Aorta (tissue), 5 donors: ENCODE measurements around the gene PER2. TPM values are rescaled to one million over a fixed set of nuclear protein-coding genes. Genes with fewer than 3 reads are reported as not detected.
A peak's percentile ranks its signal among the peaks of the same experiment; 100 is the strongest.

Experiments used
- ATAC-seq: fragments of 200-7000 bp; cut with Tn5 transposase; one replicate; pipeline ENCODE4 v1.9.1; 2022; ENCODE audit warnings: moderate library complexity; ENCODE audit not compliant: low FRiP score
- DNase-seq, 2 donors: peaks; one replicate each; pipeline ENCODE4 v3.0.0-alpha.2; 2020
- H3K27ac ChIP-seq, 2 donors: one replicate each; pipeline ENCODE4 v1.5.1; 2013; ENCODE audit warnings: low read length in 2 of 2, mild to moderate bottlenecking in 2 of 2, moderate library complexity in 2 of 2, control low read depth in 1 of 2, inconsistent platforms in 1 of 2, low read depth in 1 of 2
- H3K27me3 ChIP-seq, 2 donors: one replicate each; pipeline ENCODE4 v1.6.1; 2013; ENCODE audit warnings: control low read depth in 1 of 2, low read length in 1 of 2, mild to moderate bottlenecking in 1 of 2, moderate library complexity in 1 of 2; ENCODE audit not compliant: insufficient read depth in 2 of 2, control insufficient read depth in 1 of 2
- H3K36me3 ChIP-seq, 2 donors: one replicate each; pipeline ENCODE4 v1.6.1; 2013; ENCODE audit warnings: control low read depth in 1 of 2, low read length in 1 of 2, mild to moderate bottlenecking in 1 of 2; ENCODE audit not compliant: insufficient read depth in 2 of 2, control insufficient read depth in 1 of 2
- H3K4me1 ChIP-seq, 2 donors: one replicate each; pipeline ENCODE4 v1.6.1; 2013; ENCODE audit warnings: low read length in 2 of 2, control low read depth in 1 of 2, mild to moderate bottlenecking in 1 of 2, moderate library complexity in 1 of 2; ENCODE audit not compliant: insufficient read depth in 2 of 2, control insufficient read depth in 1 of 2
- H3K4me3 ChIP-seq, 2 donors: one replicate each; pipeline ENCODE4 v1.5.1; 2013; ENCODE audit warnings: low read length in 2 of 2, control low read depth in 1 of 2, mild to moderate bottlenecking in 1 of 2
- H3K9me3 ChIP-seq: one replicate; pipeline ENCODE4 v1.6.1; 2013; ENCODE audit warnings: mild to moderate bottlenecking, low read length; ENCODE audit not compliant: control insufficient read depth
- WGBS, 2 donors: extraction: QIAGEN DNeasy Blood & Tissue Kit; methylation state at CpG; one replicate each; pipeline ENCODE4 v1.1.7; 2013; 5-methylcytosine and 5-hydroxymethylcytosine counted together
- intact Hi-C, 2 donors: fragments of 100-400 bp; cut with DNase I; formaldehyde crosslinking; loops; one replicate each; pipeline versions ENCODE4 v1.14.2 to v1.15.0; 2022
- polyA plus RNA-seq, 2 donors: library from polyadenylated mRNA; stranded (reverse); fragments of 200-250 nt; gene quantifications; one replicate each; pipeline ENCODE4 v1.2.3, GENCODE V29; 2013
- total RNA-seq, 2 donors: library from RNA; stranded (reverse); fragmentation: NEBNext Ultra II Directional; extraction: Animal tissue kit (Norgen Biotek cat#: 25700); gene quantifications; one replicate each; pipeline ENCODE4 v1.2.1, GENCODE V29; 2021
- donor health status: healthy with polysubstance abuse.
- donor health status: Bipolar disorder and iron deficiency.
- donor health status: DM: no; HTN: no; CAD: no.
- donor health status: DM: no; HTN: no; CAD: no.
- donor health status: DM: yes; HTN: yes; CAD: no.

PER2 gene
- total and polyA plus RNA-seq, 4 donors, result 2.0 to 25.1 (median 14.1) TPM

DNA sequence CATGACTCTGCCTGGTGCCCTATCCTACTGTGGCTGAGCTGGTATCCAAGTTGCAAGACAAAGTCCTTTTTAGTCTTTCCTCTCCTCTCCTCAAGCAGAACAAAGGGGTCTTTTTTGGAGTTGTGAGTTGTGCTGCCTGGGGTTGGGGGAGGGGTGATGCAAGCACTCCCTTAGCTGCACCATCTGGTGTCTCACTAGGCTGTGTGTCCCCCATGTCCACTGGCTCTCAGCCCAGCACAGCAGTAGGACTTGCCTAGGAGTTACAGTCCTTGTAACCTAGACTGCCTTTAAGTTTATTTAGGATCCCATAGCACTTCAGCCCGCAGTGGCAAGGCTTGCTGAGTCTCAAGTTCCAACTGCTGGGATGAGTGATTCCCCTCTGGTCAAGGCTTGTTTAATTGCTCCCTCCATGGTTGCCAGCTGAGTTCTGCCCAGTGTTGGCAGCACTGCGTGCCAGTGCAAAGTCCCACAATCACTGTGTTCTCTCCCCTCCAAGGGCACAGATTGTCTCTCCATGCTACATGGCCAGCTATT is 71.7 kb downstream of the PER2 start:
- Histone ChIP-seq H3K27ac (no peak overlapping the region), H3K4me3 (no peak overlapping the region), H3K9me3 (no peaks in the 10 kb centered on the region), H3K4me1 (no peaks in the 10 kb centered on the region), H3K36me3 (no peaks in the 10 kb centered on the region), H3K27me3 (no peaks in the 10 kb centered on the region)
- no peak for DNase-seq
- intact Hi-C loops, result no loop called here
- no peak for ATAC-seq
- WGBS, 2 donors, result 69 to 72% methylated on average over 2 of the region's 2 CpGs

DNA sequence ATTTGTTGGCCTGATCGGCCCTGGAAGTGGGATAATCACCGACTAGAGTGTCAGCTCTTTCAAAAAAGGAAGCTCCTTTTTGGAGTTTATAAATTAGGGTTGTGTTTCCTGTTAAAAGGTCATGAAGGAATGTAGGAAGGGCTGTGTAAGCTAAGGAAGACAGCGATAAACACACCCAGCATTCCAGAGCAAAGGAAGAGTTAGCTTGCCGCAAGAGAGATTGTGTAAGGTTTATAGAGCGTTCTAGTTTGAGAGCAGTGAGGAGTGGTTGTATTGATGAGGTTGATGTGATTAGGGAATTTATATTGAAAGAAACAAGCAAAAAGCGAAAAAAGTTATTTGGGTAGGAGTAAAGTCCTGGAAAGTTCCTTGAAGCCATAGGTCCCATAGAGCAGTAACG is 81.4 kb downstream of the PER2 start:
- Histone ChIP-seq H3K9me3 (no peaks in the 10 kb centered on the region), H3K27ac (no peak overlapping the region), H3K4me1 (peaks cover 0 to 3% of the 10 kb centered on the region in 2 donors), H3K4me3 (no peak overlapping the region), H3K27me3 (no peaks in the 10 kb centered on the region), H3K36me3 (no peaks in the 10 kb centered on the region)
- WGBS, 2 donors, result 87 to 93% methylated on average over 7 of the region's 7 CpGs
- ATAC-seq (no peak), DNase-seq (no peak)
- intact Hi-C loops, result no loop called here

DNA sequence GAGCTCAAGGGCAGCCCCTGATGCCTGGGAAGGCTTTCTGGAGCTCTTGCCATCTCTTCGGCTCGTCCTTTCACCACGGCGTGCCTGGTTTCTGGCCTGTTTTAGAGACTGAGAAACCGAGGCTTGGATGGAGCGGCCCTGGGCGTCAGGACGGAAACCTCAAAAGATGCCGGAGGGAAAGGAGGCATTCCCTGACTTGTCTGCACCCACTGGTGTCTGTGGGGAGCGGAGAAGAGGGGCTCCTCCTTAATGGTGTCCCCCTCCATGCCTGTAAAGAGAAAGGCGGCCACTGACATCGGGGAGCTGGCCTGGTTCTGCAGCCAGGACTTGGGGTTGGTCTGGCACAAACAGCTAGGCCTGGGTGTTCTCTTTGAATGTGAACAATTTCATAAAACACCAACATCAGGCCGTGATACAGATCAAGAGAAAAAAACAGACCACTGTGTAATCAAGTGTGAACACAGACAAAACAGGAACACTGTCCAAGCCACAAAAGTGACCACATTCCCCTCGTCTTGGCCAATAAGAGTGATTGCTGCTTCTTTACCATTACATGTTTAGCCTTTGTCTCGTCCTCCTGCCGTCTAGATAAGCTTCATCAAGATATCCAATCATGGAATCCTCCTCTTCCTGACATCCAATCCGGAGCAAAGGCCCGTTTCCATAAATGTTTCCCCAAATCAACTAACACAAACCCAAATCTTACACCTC is 84.3 kb downstream of the PER2 start:
- intact Hi-C loops, result loop anchor here in 1 of 2 donors (1.0 kb wide), 1 partner anchor 35 kb away; no protein-coding TSS in a partner anchor
- peak overlapping the region in 1 of 2 donors; percentile 27 for H3K4me3 ChIP-seq
- H3K27ac ChIP-seq, result peak overlapping the region in 1 of 2 donors; percentile 55
- peak; percentile 27 for ATAC-seq
- no peaks in the 10 kb centered on the region for H3K9me3 ChIP-seq
- 58% methylated on average over 18 of the region's 18 CpGs for WGBS, 2 donors
- no peaks in the 10 kb centered on the region for H3K36me3 ChIP-seq
- H3K4me1 ChIP-seq, result peaks cover 0 to 5% of the 10 kb centered on the region in 2 donors
- no peak for DNase-seq
- H3K27me3 ChIP-seq, result no peaks in the 10 kb centered on the region

DNA sequence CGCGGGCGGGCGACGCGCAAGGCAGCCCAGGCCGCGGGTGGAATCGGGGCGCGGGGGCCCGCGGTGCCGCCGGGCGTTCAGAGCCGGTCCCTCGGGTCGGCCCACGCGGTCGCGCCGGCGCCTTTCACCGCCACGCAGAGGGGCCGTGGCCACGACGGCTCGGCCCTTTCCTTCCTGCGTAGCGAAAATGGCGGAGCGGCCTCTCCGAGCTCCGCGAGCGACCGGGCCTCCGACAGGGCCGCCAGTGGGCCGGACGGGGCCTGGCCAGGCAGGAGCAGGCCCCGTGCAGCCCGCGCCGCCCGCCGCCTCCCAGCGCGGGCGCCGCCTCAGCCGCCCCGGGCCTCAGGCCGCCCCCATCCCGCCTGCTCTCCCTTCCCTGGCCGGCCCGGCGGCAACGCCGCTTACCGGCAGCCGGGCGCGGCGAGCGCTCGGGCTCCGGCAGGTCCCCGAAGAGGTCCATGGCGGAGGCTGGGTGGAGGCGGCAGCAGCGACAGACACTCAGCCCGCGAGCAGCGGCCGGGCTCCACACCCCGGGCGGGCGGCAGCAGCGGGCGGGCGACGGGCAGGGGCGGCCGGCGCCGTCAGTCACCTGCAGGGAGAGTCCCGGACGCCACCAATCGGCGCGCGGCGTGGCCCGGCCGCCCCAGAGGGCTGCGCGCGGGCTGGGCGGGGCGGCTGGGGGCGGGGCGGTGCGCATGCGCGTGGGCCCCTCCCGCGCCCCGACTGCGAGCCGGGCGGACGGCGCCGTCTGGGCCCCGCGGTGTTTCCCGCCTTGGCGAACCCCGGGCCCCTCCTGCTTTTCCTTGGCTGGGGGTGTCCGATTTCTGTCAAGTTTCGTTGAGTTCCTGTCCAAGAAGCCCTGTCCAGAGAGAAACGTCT is 85.1 kb downstream of the PER2 start, which contains the start of gene ILKAP:
TSS of gene ILKAP (minus strand) at position 602 of the 879 bp plus-strand sequence. CDS start at position 460, 142 bp downstream.
- Histone ChIP-seq H3K4me3 (peak within 1 kb of the TSS; percentile 98 to 99), H3K4me1 (peaks cover 0 to 5% of the 10 kb centered on the region in 2 donors), H3K27ac (peak within 1 kb of the TSS; percentile 94 to 99), H3K9me3 (no peaks in the 10 kb centered on the region), H3K27me3 (no peaks in the 10 kb centered on the region), H3K36me3 (no peaks in the 10 kb centered on the region)
- ATAC-seq (peak; percentile 97), DNase-seq (peak; percentile 93 to 96)
- intact Hi-C loops, result loop anchor here in 1 of 2 donors (1.0 kb wide), 1 partner anchor 34 kb away; no protein-coding TSS in a partner anchor
- WGBS, 2 donors, result 0% methylated on average over 55 to 126 of the region's 126 CpGs

DNA sequence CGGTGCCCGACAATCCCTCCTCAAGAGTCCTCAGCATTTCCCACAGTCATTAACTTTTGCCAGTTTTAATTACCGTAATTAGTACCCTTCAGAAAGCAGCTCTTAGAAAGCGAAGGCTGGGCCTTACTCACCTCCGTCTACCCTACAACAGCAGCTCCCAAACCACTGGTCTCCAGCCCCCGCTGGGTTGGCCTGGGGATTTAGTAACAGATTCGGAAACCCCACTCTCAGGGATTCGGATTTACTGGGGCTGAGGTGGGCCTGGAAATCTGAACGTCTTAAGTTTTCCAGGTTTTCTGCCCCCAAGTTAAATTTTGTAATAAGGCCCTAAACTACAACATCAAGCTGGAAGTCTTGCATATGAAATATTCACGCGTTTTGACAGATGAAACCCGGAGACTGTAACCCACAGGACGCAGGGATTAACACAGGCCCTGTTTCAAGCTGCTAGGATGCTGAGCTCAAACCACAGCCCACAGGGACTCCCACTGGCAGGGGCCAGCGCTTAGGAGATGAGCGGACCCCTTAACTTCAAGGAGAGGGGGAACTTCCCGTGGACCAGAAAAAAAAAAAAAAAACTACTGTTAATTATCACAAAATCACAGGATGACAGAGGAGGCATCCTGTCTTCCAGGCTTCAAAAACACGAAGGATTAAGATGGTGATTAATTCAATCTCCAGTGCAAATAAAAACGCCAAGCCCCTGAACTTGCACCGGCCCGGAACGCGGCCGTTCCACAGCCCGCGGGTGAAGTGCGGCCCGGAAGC is 85.9 kb downstream of the PER2 start:
- Histone ChIP-seq H3K4me3 (peak overlapping the region; percentile 98 to 99), H3K9me3 (no peaks in the 10 kb centered on the region), H3K27me3 (no peaks in the 10 kb centered on the region), H3K4me1 (peaks cover 0 to 5% of the 10 kb centered on the region in 2 donors), H3K36me3 (no peaks in the 10 kb centered on the region), H3K27ac (peak overlapping the region; percentile 85 to 99)
- ATAC-seq, result no peak
- intact Hi-C loops, result loop anchor here in 1 of 2 donors (1.0 kb wide), 1 partner anchor 33 kb away; no protein-coding TSS in a partner anchor
- DNase-seq, result no peak
- WGBS, 2 donors, result 5 to 6% methylated on average over 27 of the region's 27 CpGs

Other genes with a start within 250 kb of the PER2 start
- 10 to 100 TPM; 14.1 to 15.4 TPM for gene SCLY, start 227.6 kb downstream of the PER2 start, total RNA-seq
- 10 to 100 TPM in 1 of 2 donors, 1 to 10 TPM in 1; 6.3 to 11.1 TPM for gene SCLY, start 227.6 kb downstream of the PER2 start, polyA plus RNA-seq
- not detected for gene ESPNL, start 188.3 kb downstream of the PER2 start, total RNA-seq
- under 1 TPM in 1 of 2 donors, not detected in 1; 0.20 TPM for gene ESPNL, start 188.3 kb downstream of the PER2 start, polyA plus RNA-seq
- gene KLHL30, start 149.9 kb downstream of the PER2 start, total RNA-seq, result 1 to 10 TPM; 8.8 to 9.0 TPM
- 1 to 10 TPM; 3.5 to 4.6 TPM for gene KLHL30, start 149.9 kb downstream of the PER2 start, polyA plus RNA-seq
- 1 to 10 TPM in 1 of 2 donors, under 1 TPM in 1; 0.96 to 2.5 TPM for gene ERFE, start 129.6 kb downstream of the PER2 start, total RNA-seq
- 1 to 10 TPM in 1 of 2 donors, not detected in 1; 2.8 TPM for gene ERFE, start 129.6 kb downstream of the PER2 start, polyA plus RNA-seq
- gene ILKAP, start 84.9 kb downstream of the PER2 start, total RNA-seq, result 10 to 100 TPM; 48.4 to 50.7 TPM
- 100 to 1,000 TPM in 1 of 2 donors, 10 to 100 TPM in 1; 19.4 to 149 TPM for gene ILKAP, start 84.9 kb downstream of the PER2 start, polyA plus RNA-seq
- 1 to 10 TPM; 3.3 to 5.2 TPM for gene HES6, start 48.6 kb downstream of the PER2 start, total RNA-seq
- 1 to 10 TPM; 3.3 to 9.4 TPM for gene HES6, start 48.6 kb downstream of the PER2 start, polyA plus RNA-seq
- 10 to 100 TPM; 21.0 to 21.5 TPM for gene TRAF3IP1, start 31.9 kb upstream of the PER2 start, total RNA-seq
- gene TRAF3IP1, start 31.9 kb upstream of the PER2 start, polyA plus RNA-seq, result 10 to 100 TPM; 14.4 to 15.8 TPM
- 10 to 100 TPM; 31.3 to 42.8 TPM for gene ASB1, start 138.3 kb upstream of the PER2 start, total RNA-seq
- 10 to 100 TPM; 20.0 to 45.2 TPM for gene ASB1, start 138.3 kb upstream of the PER2 start, polyA plus RNA-seq